Stimulated activated CD8-positive, alpha-beta memory T cell treated with anti-CD3 and anti-CD28 coated beads, Interleukin-7, amount 100 ng/mL, for 1 hour (primary cell): Measurements from ENCODE around the gene GK.
"Not testable (repeated sequence)": the region's sequence is repeated elsewhere in the genome, so short reads cannot be mapped to it uniquely, and the experiment has no call there.

Experiments used
- DNase-seq, 2 donors: peaks; one replicate each; pipeline ENCODE4 v3.0.0-alpha.2; 2020; ENCODE audit warnings: low read depth in 2 of 2

The GK gene

GRCh38 chrX:30654386-30654785 lies 1.2 kb downstream of the GK start:
- not testable (repeated sequence) for DNase-seq

- DNase-seq, result no peak
Observed at GRCh38 chrX:30654989-30655607, 1.9 kb downstream of the GK start.

GRCh38 chrX:30655991-30656390 lies 2.8 kb downstream of the GK start:
- DNase-seq, result no peak

- DNase-seq, result no peak
Observed at GRCh38 chrX:30657196-30658161, 4.3 kb downstream of the GK start.

GRCh38 chrX:30659421-30659820 lies 6.2 kb downstream of the GK start:
- DNase-seq, result no peak

- DNase-seq, result no peak
Observed at GRCh38 chrX:30661228-30661627, 8.0 kb downstream of the GK start.

GRCh38 chrX:30663322-30663721 lies 10.1 kb downstream of the GK start:
- no peak for DNase-seq

GRCh38 chrX:30665471-30665870 lies 12.2 kb downstream of the GK start:
- no peak for DNase-seq

- no peak for DNase-seq
Observed at GRCh38 chrX:30666094-30666493, 12.9 kb downstream of the GK start.

- no peak for DNase-seq
Observed at GRCh38 chrX:30668581-30668980, 15.4 kb downstream of the GK start.

- not testable (repeated sequence) for DNase-seq
Observed at GRCh38 chrX:30671189-30671588, 18.0 kb downstream of the GK start.

- DNase-seq, result no peak
Observed at GRCh38 chrX:30673127-30673796, 20.0 kb downstream of the GK start.

- no peak for DNase-seq
Observed at GRCh38 chrX:30673884-30674598, 20.8 kb downstream of the GK start.

GRCh38 chrX:30674799-30675198 lies 21.6 kb downstream of the GK start:
- no peak for DNase-seq

- no peak for DNase-seq
Observed at GRCh38 chrX:30679369-30679768, 26.1 kb downstream of the GK start.

- no peak for DNase-seq
Observed at GRCh38 chrX:30680618-30681017, 27.4 kb downstream of the GK start.

- DNase-seq, result no peak
Observed at GRCh38 chrX:30688641-30689040, 35.4 kb downstream of the GK start.

GRCh38 chrX:30689116-30689515 lies 35.9 kb downstream of the GK start:
- DNase-seq, result no peak

GRCh38 chrX:30690330-30690729 lies 37.1 kb downstream of the GK start:
- no peak for DNase-seq

GRCh38 chrX:30693999-30694650 lies 40.9 kb downstream of the GK start:
- DNase-seq, result no peak

GRCh38 chrX:30702736-30703135 lies 49.5 kb downstream of the GK start:
- no peak for DNase-seq
